ENCODE data around the gene TWF2. TPM values are rescaled to one million over a fixed set of nuclear protein-coding genes. Genes with fewer than 3 reads are reported as not detected.
A peak's percentile ranks its signal among the peaks of the same experiment; 100 is the strongest.

TWF2 gene
- polyA plus RNA-seq, 3 donors: 141 to 199 (median 176) TPM

GRCh38 chr3:52221563-52222318, 17.2 kb downstream of the TWF2 start:
- H3K4me3 ChIP-seq (replicated peaks in 1 of 3; ENCODE audit: low read depth in 2 of 3, low read length in 3 of 3): no peak overlapping the region
- DNase-seq: no peak
- H3K27me3 ChIP-seq (ENCODE audit: control insufficient read depth in 2 of 2, insufficient read depth in 2 of 2, low read length in 2 of 2): no peaks in the 10 kb centered on the region
- no peak overlapping the region for H3K4me2 ChIP-seq (replicated peaks; ENCODE audit: extremely low read depth, low read length, poor library complexity, severe bottlenecking)
- 85% methylated on average over 33 of the region's 34 CpGs for WGBS (ENCODE audit: insufficient coverage)
- Mint-ChIP-seq H3K27ac (peak overlapping the region in 1 of 7 donors; percentile 15), H3K4me1 (peaks cover 55% of the 10 kb centered on the region), H3K9me3 (no peaks in the 10 kb centered on the region), H3K27me3 (ENCODE audit: low read depth in 3 of 3) (peaks cover 1 to 3% (median 2%) of the 10 kb centered on the region in 3 donors), H3K4me3 (no peak overlapping the region), H3K36me3 (peaks cover 24 to 29% of the 10 kb centered on the region in 2 donors)
- peaks cover 42 to 51% of the 10 kb centered on the region in 2 donors for H3K4me1 ChIP-seq (ENCODE audit: control insufficient read depth in 1 of 2, insufficient read depth in 2 of 2, low read length in 2 of 2)
- no peak overlapping the region for H3K27ac ChIP-seq (ENCODE audit: low read depth in 1 of 2, low read length in 2 of 2)
- no peak overlapping the region for H2AFZ ChIP-seq (ENCODE audit: insufficient read depth, low read depth, low read length, poor library complexity, severe bottlenecking)
- no peaks in the 10 kb centered on the region for H3K79me2 ChIP-seq (ENCODE audit: insufficient read depth, low read length)
- no peak for TF ChIP-seq CTCF (IDR thresholded peaks at IDR 0.05)
- H3K9me3 ChIP-seq (replicated peaks in 1 of 2; ENCODE audit: control insufficient read depth in 1 of 2, insufficient read depth in 1 of 2, low read length in 2 of 2): no peaks in the 10 kb centered on the region
- peaks cover 0 to 6% of the 10 kb centered on the region in 2 donors for H3K36me3 ChIP-seq (replicated peaks in 1 of 2; ENCODE audit: control insufficient read depth in 1 of 2, insufficient read depth in 2 of 2, low read length in 2 of 2)
- peaks cover 10% of the 10 kb centered on the region for H4K20me1 ChIP-seq (ENCODE audit: insufficient read depth, low read length)
- H3K9ac ChIP-seq (ENCODE audit: insufficient read depth, low read length, poor library complexity, severe bottlenecking): no peak overlapping the region
- intact Hi-C loops (cut with micrococcal nuclease): no loop called here

- no peaks in the 10 kb centered on the region for H3K9me3 Mint-ChIP-seq
- Histone ChIP-seq H4K20me1 (ENCODE audit: insufficient read depth, low read length) (peaks cover 6% of the 10 kb centered on the region), H3K4me3 (replicated peaks in 1 of 3; ENCODE audit: low read depth in 2 of 3, low read length in 3 of 3) (no peak overlapping the region), H3K27ac (ENCODE audit: low read depth in 1 of 2, low read length in 2 of 2) (no peak overlapping the region), H3K4me2 (replicated peaks; ENCODE audit: extremely low read depth, low read length, poor library complexity, severe bottlenecking) (no peak overlapping the region), H3K9me3 (replicated peaks in 1 of 2; ENCODE audit: control insufficient read depth in 1 of 2, insufficient read depth in 1 of 2, low read length in 2 of 2) (no peaks in the 10 kb centered on the region), H3K9ac (ENCODE audit: insufficient read depth, low read length, poor library complexity, severe bottlenecking) (no peak overlapping the region), H3K79me2 (ENCODE audit: insufficient read depth, low read length) (no peaks in the 10 kb centered on the region), H3K4me1 (ENCODE audit: control insufficient read depth in 1 of 2, insufficient read depth in 2 of 2, low read length in 2 of 2) (peaks cover 42 to 49% of the 10 kb centered on the region in 2 donors), H3K27me3 (ENCODE audit: control insufficient read depth in 2 of 2, insufficient read depth in 2 of 2, low read length in 2 of 2) (no peaks in the 10 kb centered on the region), H2AFZ (ENCODE audit: insufficient read depth, low read depth, low read length, poor library complexity, severe bottlenecking) (no peak overlapping the region), H3K36me3 (replicated peaks in 1 of 2; ENCODE audit: control insufficient read depth in 1 of 2, insufficient read depth in 2 of 2, low read length in 2 of 2) (peaks cover 0 to 7% of the 10 kb centered on the region in 2 donors)
- H3K36me3 Mint-ChIP-seq: peaks cover 27 to 30% of the 10 kb centered on the region in 2 donors
- WGBS (ENCODE audit: insufficient coverage): 95% methylated on average over 27 of the region's 27 CpGs
- H3K27me3 Mint-ChIP-seq (ENCODE audit: low read depth in 3 of 3): peaks cover 0 to 3% (median 2%) of the 10 kb centered on the region in 3 donors
- DNase-seq: no peak
- H3K27ac Mint-ChIP-seq: no peak overlapping the region
- TF ChIP-seq CTCF (IDR thresholded peaks at IDR 0.05): no peak
- no peak overlapping the region for H3K4me3 Mint-ChIP-seq
- peaks cover 53% of the 10 kb centered on the region for H3K4me1 Mint-ChIP-seq
- intact Hi-C loops (cut with micrococcal nuclease): no loop called here
Observed at GRCh38 chr3:52221141-52221562, 17.8 kb downstream of the TWF2 start.

All from CD14-positive monocyte (primary cell).